Measurements from ENCODE around the gene CDH12.

Gene CDH12

DNA sequence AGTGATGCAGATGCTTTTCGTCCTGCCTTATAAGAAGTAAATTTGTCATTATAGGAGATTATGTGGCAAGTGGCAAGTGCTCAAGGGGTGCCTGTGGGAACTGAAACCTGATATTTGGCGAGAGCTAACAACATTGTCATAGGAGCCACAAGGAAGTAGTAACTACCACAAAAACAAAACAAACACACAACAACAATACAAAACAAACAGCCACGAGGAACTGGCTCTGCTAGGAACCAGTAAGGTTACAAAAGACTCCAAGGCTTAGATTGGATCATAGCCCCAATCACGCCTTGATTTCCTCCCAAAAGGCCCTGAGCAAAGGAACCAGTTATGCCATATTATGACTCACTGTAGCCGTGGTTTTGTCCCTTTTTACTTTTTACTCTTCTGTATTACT, 1045.2 kb downstream of the CDH12 start:
- DNase-seq, result no peak

DNA sequence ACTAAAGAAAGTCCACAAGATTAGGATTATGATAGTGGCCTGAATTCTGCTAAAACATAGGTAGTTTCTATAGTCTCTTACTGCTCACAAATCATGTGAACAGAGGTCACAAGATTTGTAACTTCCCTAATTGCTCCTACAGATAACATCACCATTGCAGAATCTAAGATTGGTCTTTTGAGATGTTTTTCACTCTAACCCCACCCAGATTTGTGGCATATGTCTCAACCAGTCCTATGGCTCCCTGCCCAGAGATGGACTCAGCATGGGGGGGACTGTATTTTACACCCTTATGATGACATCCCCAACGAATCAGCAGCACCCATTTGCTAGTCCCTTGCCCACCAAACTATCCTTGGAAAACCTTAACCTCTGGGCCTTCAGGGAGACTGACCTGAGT, 1046.2 kb downstream of the CDH12 start:
- no peak for DNase-seq

DNA sequence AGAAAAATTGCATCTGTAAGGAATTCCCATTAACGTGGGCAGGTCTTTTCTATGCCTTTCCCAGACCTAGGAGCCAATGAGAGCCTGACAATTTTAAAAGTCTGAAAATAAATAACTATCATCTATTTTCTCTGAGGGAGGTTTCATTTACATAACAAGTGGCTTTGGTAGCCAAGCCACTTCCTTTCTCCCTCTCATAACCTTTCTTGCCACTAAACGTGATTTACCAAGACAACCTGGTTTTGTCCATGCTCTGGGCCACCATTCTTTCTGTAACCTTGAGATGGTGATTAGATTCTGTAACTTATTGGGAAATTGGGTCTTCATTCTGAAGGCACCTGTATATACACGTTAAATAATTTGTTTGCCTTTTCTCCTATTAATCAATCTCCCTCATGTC, 1046.9 kb downstream of the CDH12 start:
- no peak for DNase-seq

DNA sequence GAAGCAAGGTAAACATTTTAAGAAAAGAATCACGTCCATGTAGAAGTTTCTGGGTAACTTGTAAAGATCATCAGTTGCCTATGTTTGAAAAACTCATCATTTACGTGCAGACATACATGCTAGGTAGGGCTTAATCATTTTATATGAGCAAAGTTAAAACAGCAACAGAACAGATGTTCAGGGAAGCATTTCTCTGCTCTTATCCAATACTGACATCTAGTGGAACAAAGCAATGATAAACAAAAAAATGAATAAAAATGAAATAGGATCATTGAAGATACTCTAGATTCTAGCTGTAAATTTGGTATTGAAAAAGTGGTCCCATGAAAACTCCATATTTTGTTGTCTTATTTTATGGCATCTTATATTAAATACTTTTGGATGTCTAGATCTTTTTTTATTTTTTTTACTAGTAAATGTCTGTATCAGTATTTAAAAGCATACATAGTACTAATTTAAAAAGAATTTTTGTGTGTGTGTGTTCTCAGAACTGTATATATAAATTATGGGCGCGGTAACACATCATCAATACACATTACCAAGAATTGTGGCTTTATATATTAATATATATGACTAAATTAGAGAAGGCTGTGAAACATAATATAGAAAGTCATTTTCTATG, 1050.2 kb downstream of the CDH12 start:
- no peak for DNase-seq

DNA sequence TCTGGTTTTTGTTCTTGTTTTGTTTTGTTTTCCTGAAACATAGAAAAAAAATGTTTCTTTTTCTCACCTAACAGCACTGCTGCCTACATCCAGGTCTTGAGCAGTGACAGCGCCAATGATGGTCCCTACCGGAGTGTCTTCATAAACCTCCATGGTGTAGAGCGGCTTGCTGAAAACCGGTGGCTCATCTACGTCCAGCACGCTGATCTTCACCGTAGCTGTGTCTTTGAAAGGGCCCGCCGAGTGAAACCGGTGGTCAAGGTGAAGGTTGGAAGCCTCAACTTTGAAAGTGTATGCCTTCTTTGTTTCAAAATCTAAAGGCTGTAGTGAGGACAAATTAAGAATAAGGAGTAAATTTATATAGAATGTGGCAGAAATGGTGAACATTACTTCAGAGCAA, 1051.0 kb downstream of the CDH12 start:
- no peak for DNase-seq

DNA sequence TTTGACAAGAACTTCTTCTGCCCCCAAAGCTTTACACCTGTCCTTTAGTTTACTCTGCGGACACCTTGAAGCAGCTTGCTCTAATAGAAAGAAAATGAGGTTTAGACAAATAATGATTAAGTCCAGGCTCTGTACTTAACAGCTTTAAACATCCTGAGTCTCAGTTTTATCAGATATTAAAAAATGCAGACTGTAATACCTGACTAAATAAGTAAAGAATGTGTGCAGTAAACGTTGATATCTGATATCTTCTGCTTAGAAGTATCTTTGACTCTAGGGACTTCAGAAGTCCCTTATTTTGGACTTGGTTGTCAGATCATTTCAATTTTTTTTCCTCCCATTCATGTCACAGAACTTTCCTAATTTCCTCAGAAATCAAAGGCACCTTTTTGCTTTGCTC, 1060.4 kb downstream of the CDH12 start:
- DNase-seq, result no peak

DNA sequence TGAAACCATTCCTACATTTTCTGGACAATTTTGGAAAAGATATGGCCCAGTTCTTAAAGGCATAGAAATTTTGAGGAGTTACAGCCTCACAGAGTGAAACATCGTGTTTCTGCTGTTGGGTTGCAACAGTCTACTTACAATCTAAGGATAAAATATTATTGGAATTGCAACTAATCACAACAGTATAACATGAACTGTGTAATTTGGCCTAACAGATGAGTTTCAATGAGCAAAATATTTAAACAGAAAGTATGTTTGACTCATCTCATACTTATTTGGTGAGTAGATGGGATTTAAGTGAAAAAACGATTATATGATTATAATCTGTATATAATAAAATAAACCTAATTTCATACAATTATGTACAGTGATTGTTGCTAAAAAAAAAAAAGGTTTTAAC, 1061.8 kb downstream of the CDH12 start:
- DNase-seq, result no peak

DNA sequence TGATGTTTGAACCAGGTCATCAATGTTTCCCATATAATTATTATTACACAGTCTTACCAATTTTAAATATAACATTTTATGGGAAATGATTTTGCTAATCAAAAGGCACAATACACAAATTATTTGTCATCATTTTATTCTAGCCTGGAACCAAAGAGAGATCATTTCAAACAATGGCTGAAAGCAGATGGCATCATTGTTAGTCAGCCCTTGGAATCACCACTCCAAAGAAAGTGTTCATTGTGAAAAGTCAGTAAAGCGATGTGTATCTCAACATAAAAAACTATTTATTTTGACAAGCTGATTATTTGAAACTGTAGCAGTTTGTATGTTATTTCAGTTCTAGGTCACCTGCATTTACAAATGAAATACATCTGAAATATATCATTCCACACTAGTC, 1068.7 kb downstream of the CDH12 start:
- no peak for DNase-seq

DNA sequence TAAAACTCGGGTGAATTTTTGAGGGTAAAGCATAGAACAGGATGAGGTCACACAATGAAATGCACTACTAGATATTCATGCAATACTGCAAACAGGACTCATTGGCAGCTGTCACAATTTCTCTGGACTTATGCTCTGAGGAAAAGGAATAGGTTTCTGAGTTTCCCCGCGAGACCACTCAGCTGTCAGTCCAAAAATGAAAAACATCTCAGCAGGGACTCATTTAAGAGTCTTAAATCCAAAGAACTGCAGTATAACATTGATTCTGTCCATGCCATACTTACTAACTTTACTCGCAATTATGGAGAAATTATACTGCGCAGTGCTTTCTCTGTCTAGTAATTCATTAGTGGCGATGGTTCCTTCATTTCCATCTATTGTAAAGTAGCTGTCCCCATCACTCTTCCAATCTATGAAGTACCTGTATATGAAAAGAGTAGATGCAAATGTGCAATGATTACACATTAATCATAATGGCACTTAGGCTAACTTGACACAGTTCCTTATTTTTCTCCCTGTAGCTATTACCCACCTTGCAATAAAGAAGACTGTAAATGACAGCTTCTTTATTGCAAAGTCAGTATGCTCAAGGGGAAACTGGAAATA, 1070.0 kb downstream of the CDH12 start:
- no peak for DNase-seq

DNA sequence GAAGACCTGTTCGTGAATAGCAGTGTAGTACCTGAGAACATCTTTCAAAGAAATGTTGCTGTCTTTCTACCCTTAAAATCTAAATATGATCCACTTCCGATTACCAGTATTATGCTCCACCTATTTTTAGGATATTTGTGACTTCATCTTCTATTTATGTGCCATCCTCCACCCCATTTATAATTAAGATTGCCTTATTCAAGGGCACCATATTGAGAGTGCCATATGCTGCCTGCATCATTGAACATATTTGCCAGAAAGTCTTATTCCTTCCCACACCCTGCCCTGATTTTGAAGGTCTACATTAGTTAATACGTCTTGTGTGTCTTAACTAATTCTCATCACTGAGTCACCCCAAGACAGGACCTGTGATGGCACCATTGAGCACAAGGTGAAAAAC, 1076.7 kb downstream of the CDH12 start:
- DNase-seq, result no peak

DNA sequence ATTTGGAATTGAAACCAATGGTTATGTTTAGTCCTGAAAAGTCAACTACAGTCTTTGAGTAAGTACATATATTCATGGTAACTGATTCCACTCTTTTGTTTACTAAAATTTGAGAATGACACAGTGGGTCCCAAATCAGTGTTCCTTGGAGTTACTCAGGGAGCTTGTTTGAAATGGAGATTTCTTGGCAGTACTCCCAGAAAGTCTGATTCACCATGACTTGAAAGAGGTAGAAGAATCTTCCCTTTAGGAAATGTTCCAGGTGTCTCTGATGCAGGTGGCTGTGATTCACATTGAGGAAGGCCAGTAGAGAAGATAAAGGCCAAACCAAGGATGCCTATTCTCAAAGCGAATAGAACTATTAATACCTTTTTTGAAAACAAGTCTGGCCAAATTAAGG, 1078.3 kb downstream of the CDH12 start:
- DNase-seq, result no peak

DNA sequence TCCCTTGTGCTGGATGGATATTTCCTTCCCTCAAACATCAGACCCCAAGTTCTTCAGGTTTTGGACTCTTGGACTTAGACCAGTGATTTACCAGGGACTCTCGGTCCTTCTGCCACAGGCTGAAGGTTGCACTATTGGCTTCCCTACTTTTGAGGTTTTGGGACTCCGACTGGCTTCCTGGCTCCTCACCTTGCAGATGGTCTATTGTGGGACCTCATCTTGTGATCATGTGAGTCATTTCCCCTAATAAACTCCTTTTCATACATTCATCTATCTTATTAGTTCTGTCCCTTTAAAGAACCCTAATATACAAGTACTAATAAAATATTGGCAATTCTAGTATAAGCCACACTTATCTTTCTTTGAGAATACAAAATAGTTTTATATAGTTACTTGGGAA, 1078.9 kb downstream of the CDH12 start:
- DNase-seq, result no peak

DNA sequence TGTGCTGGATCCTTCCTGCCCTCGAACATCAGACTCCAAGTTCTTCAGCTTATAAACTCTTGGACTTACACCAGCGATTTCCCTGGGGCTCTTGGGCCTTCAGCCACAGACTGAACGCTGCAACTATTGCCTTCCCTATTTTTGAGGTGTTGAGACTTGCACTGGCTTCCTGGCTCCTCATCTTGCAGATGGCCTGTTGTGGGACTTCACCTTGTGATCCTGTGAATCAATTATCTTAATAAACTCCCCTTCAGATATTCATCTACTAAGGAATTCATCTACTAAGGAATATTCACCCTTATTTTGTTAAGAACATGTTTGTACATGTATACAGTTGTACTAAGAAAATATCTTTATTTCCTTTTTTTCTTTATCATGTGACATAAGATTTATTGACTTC, 1079.7 kb downstream of the CDH12 start:
- DNase-seq, result no peak

DNA sequence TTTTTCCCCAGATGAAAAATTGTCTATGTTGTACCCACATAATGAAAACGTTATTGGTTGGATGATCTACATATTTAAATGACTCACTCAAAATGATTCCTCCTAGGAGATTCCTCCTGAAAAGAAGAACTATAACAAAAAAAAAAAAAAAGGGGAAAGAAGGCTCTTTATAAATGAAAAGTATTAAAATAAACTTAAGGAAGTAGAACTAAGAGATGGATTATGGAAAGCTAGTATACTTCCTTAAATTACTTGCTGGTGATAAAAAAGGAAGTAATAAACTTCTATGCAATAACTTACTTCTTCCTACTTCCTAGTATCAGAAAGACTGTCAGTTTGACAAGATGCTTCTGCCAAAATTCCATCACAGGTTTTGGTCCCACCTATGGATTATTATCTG, 1087.7 kb downstream of the CDH12 start:
- DNase-seq, result no peak

DNA sequence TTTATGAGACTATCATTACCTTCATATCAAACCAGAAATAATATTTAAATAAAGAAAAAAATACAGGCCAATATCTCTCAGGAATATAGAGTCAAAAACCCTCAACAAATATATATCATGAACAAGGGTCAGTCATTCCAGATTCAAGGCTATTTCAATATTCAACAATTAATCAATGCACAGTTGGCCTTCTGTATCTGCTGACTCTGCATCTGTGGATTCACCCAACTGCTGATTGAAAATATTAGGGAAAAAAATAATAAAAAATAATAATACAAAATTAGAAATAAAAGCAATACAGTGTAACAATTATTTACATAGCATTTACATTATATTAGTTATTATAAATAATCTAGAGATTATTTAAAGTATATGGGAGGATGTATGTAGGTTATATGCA, 1114.0 kb downstream of the CDH12 start:
- no peak for DNase-seq

DNA sequence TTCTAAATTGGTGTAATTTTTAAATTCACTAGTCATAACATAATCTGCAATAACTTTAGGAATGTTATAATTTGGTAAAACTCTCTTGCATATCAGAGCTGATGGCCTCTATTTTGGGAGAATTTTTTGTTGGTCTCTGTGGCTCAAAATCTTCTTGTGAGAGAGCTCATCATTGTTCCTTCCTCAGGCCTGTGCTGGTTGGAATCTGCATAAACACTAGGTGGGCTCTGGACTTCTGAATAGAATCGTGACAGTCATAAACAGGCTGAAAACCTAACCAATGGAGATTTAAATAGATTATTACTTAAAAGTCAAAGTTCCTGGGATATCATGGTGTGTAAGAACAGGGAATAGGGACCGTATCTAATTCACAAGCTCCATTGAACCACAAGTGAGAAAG, 1129.6 kb downstream of the CDH12 start:
- DNase-seq, result no peak

DNA sequence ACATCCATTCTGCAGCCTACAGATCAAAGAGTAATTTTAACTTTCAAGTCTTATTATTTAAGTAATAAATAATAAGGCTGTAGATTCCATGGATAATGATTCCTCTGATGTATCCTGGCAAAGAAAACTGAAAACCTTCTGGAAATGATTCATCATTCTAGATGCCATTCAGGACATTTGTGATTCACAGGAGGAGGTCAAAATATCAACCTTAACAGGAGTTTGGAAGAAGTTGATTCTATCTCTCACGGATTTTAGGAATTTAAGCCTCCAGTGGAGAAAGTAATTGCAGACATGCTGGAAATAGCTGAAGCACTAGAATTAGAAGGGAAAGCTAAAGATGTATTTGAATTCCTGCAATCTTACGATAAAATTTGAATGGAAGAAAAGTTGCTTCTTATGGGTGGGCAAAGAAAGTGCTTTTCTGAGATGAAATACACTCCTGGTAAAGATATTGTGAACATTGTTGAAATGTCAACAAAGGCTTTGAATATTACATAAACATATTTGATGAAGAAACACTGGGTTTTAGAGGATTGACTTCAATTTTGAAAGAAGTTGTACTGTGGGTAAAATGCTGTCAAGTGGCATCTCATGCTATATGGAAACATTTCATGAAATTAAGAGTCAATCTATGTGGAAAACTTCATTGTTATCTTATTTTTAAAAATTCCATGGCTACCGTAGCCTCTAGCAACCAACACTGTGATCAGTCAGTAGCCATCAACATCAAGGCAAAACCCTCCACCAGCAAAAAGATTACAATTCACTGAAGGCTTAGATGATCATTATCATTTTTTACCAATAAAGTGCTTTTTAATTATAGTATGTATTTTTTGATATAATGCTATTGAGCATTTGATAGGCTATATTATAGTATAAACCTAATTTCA, 1141.0 kb downstream of the CDH12 start:
- DNase-seq, result no peak

DNA sequence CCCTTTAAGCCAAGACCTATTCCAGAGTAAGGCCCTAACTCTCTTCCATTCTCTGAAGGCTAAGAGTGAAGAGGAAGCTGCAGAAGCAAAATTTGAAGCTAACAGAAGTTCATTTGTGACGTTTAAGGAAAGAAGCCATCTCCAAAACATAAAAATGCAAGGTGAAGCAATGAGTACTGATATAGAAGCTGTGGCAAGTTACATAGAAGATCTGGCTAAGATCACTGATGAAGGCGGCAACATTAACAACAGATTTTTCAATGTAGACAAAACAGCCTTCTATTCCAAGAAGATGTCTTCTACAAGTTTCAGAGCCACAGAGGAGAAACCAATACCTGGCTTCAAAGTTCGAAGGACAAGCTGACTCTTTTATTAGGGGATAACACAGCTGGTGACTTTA, 1143.4 kb downstream of the CDH12 start:
- no peak for DNase-seq

DNA sequence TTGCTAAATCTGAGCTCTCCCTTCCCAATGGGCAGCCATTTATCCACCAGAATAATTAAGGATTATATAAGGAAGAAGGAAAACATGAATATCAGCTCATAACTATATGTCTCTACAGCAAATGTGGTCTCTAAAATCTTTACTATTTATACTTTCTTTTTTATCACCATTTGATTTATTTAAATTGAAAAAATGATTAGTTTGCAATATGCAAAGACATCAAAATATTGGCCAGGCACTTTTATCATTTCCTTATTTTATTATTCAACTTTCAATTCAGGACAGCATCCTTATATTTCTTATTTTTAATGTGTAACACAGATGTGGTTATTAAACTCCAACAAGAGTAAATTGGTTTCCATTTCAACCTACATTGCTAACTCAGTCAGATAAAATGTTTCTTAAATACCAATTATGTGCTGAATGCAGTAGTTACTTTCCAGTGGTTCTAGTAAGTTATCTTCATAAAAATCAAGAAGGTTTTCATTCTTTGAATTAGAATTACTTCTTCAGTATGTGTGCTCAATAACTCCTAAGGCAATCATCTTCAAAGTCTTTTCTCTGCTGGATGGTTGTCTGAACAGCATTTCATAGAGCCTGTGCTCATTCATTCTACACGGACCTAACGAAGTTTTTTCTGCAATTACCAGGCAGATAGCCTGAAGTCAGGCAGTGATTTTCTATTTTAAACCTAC, 1148.0 kb downstream of the CDH12 start:
- no peak for DNase-seq

DNA sequence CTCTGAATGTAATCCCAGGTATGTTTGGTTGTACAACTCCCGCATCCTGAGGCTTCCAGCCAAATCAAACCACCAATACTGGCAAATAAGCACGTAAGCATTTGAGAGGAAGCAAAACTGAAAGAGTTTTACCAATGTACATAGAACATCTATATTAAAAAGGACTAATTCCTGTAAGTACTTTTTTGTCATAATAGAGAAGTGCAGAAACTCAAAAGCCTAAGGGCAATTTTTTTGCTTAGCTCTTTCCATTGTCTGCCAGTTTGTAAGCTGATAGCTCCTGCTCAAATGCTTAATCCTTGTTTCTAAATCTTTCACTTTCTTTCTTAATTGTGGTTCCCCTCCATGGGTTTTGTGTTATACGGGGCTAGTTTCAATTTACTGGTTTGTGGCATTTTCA, 1151.8 kb downstream of the CDH12 start:
- no peak for DNase-seq
